Brain microvascular endothelial cell (primary cell): ENCODE results near the gene FCHSD2.
A peak's percentile ranks its signal among the peaks of the same experiment; 100 is the strongest.
"Not testable (repeated sequence)": the region's sequence is repeated elsewhere in the genome, so short reads cannot be mapped to it uniquely, and the experiment has no call there.

Experiments
- DNase-seq: peaks from one replicate; pipeline ENCODE4 v3.0.0-alpha.2; 2020
- H3K27ac ChIP-seq: fragments of 250-450 bp; sonication (Bioruptor Pico); 2 replicates; pipeline ENCODE4 v1.5.1; 2020; ENCODE audit warnings: mild to moderate bottlenecking, moderate library complexity
- H3K27me3 ChIP-seq: fragments of 250-450 bp; sonication (Bioruptor Pico); replicated peaks from 2 replicates; pipeline ENCODE4 v1.5.1; 2020; ENCODE audit warnings: mild to moderate bottlenecking
- H3K36me3 ChIP-seq: fragments of 250-450 bp; sonication (Bioruptor Pico); replicated peaks from 2 replicates; pipeline ENCODE4 v1.5.1; 2020; ENCODE audit warnings: mild to moderate bottlenecking
- H3K4me3 ChIP-seq: 2 replicates; pipeline ENCODE4 v1.5.1; 2011; ENCODE audit warnings: low read depth, mild to moderate bottlenecking, control low read depth, low read length, moderate library complexity
- CTCF ChIP-seq: IDR thresholded peaks from 2 replicates; pipeline ENCODE4 v1.5.1; 2011; ENCODE audit warnings: low read depth, mild to moderate bottlenecking, moderate library complexity, low read length, control low read depth, inconsistent platforms; ENCODE audit errors: missing control alignments
- in situ Hi-C: cut with HindIII; loops from 2 replicates; pipeline ENCODE4 v1.10.0; 2017; ENCODE audit warnings: low sequenced_read_pairs, low pct_ligation_motif_present

Gene FCHSD2

GRCh38 chr11:72798361-72798760 lies 343.8 kb downstream of the FCHSD2 start:
- Histone ChIP-seq H3K27ac (no peak overlapping the region), H3K36me3 (no peaks in the 10 kb centered on the region), H3K27me3 (no peaks in the 10 kb centered on the region), H3K4me3 (no peak overlapping the region)
- no peak for TF ChIP-seq CTCF
- DNase-seq = no peak
- in situ Hi-C loops = no loop called here

GRCh38 chr11:72793425-72794367 lies 348.4 kb downstream of the FCHSD2 start, which contains the start of gene STARD10:
STARD10 (minus strand) TSS chr11:72794047; CDS start chr11:72781181, 12,866 bp downstream.
- Histone ChIP-seq H3K27me3 (no peaks in the 10 kb centered on the region), H3K27ac (peak within 1 kb of the TSS; percentile 80), H3K36me3 (no peaks in the 10 kb centered on the region), H3K4me3 (peak within 1 kb of the TSS; percentile 67)
- DNase-seq = peak; percentile 92
- in situ Hi-C loops = no loop called here
- peak; percentile 93 for TF ChIP-seq CTCF

GRCh38 chr11:72793076-72793424 lies 349.1 kb downstream of the FCHSD2 start:
- Histone ChIP-seq H3K36me3 (no peaks in the 10 kb centered on the region), H3K4me3 (no peak overlapping the region), H3K27ac (no peak overlapping the region), H3K27me3 (no peaks in the 10 kb centered on the region)
- in situ Hi-C loops = no loop called here
- no peak for TF ChIP-seq CTCF
- DNase-seq = no peak

GRCh38 chr11:72792437-72793021 lies 349.6 kb downstream of the FCHSD2 start:
- in situ Hi-C loops = no loop called here
- no peak for DNase-seq
- Histone ChIP-seq H3K27ac (no peak overlapping the region), H3K27me3 (no peaks in the 10 kb centered on the region), H3K36me3 (no peaks in the 10 kb centered on the region), H3K4me3 (no peak overlapping the region)
- TF ChIP-seq CTCF = no peak

- H3K27ac ChIP-seq, H3K36me3 ChIP-seq, H3K27me3 ChIP-seq, H3K4me3 ChIP-seq, in situ Hi-C loops, DNase-seq: not testable (repeated sequence)
Observed at GRCh38 chr11:72791228-72791627, 350.9 kb downstream of the FCHSD2 start.

- no peaks in the 10 kb centered on the region for H3K27me3 ChIP-seq
- in situ Hi-C loops = no loop called here
- H3K4me3 ChIP-seq = no peak overlapping the region
- no peak overlapping the region for H3K27ac ChIP-seq
- no peaks in the 10 kb centered on the region for H3K36me3 ChIP-seq
- no peak for TF ChIP-seq CTCF
- DNase-seq = peak; percentile 38
Observed at GRCh38 chr11:72789493-72790131, 352.5 kb downstream of the FCHSD2 start.
